HCT116 (cell line): ENCODE data around the gene SLC39A5.
A peak's percentile ranks its signal among the peaks of the same experiment; 100 is the strongest.

Experiments
- ATF3 ChIP-seq: IDR thresholded peaks from 2 replicates; pipeline ENCODE4 v1.6.1; 2012
- CTCF ChIP-seq, 3 experiments: fragments of 200-600 bp in 1 of 3; sonication (generic) in 1 of 3; IDR thresholded peaks in 2 of 3; conservative IDR thresholded peaks in 1 of 3; 2 replicates each; pipeline ENCODE4 v1.5.1; 2012 to 2017; ENCODE audit warnings: low read depth in 2 of 3, low read length in 2 of 3, antibody characterized with exemption in 1 of 3, borderline replicate concordance in 1 of 3, control low read depth in 1 of 3, mild to moderate bottlenecking in 1 of 3, mixed read lengths in 1 of 3, mixed run types in 1 of 3, moderate library complexity in 1 of 3; ENCODE audit not compliant: insufficient read depth in 1 of 3
- EZH2 ChIP-seq: fragments of 200-600 bp; sonication (generic); IDR thresholded peaks from 2 replicates; pipeline ENCODE4 v1.6.1; 2017; ENCODE audit warnings: antibody characterized with exemption, mixed run types
- MAX ChIP-seq: IDR thresholded peaks from 2 replicates; pipeline ENCODE4 v1.6.1; 2012
- POLR2A ChIP-seq: IDR thresholded peaks from 2 replicates; pipeline ENCODE4 v1.7.0; 2011; ENCODE audit warnings: borderline replicate concordance; ENCODE audit not compliant: insufficient read depth, insufficient read length; ENCODE audit errors: extremely low read depth
- POLR2AphosphoS5 ChIP-seq: IDR thresholded peaks from 2 replicates; pipeline ENCODE4 v1.6.1; 2011; ENCODE audit warnings: mild to moderate bottlenecking, low read depth, low read length, moderate library complexity
- ZNF274 ChIP-seq: fragments of 200-500 bp; sonication (Bioruptor generic); IDR thresholded peaks from 2 replicates; pipeline ENCODE4 v1.6.1; 2014; ENCODE audit warnings: mild to moderate bottlenecking, low read depth, low read length, inconsistent platforms

- TF ChIP-seq CTCF (IDR thresholded peaks at IDR 0.05 in 2 of 3, conservative IDR thresholded peaks at IDR 0.05 in 1 of 3; ENCODE audit: borderline replicate concordance in 1 of 3, insufficient read depth in 1 of 3, low read depth in 2 of 3, low read length in 2 of 3) (peak; percentile 69 to 94 (median 88)), POLR2AphosphoS5 (no peak), MAX (no peak), EZH2 (no peak), POLR2A (no peak), ZNF274 (no peak), ATF3 (no peak)
These were observed 36.7 kb upstream of the SLC39A5 start for GRCh38 chr12:56193025-56193578.
